Psoas muscle (tissue), 8 donors: ENCODE measurements around the gene TIGD3. TPM values are rescaled to one million over a fixed set of nuclear protein-coding genes. Genes with fewer than 3 reads are reported as not detected.
"Not testable (repeated sequence)": the region's sequence is repeated elsewhere in the genome, so short reads cannot be mapped to it uniquely, and the experiment has no call there.

ENCODE experiments used
- ATAC-seq, 4 donors: fragments of 200-7000 bp; cut with Tn5 transposase; one replicate each; pipeline ENCODE4 v1.9.1; 2020; ENCODE audit warnings: moderate library complexity in 3 of 4, mild to moderate bottlenecking in 2 of 4
- DNase-seq, 2 donors: peaks; one replicate each; pipeline ENCODE4 v3.0.0-alpha.2; 2020
- H3K27ac ChIP-seq: fragments of 200-600 bp; one replicate; pipeline ENCODE4 v1.8.0; 2022
- H3K27me3 ChIP-seq, 3 donors: fragments of 200-600 bp in 1 of 3; one replicate each; pipeline versions ENCODE4 v1.6.1 to v1.8.0; 2013 to 2022; ENCODE audit warnings: low read length in 2 of 3, mild to moderate bottlenecking in 2 of 3, moderate library complexity in 1 of 3; ENCODE audit not compliant: insufficient read depth in 3 of 3
- H3K36me3 ChIP-seq, 2 donors: fragments of 200-600 bp in 1 of 2; one replicate each; pipeline versions ENCODE4 v1.6.1 to v1.8.0; 2013 to 2022; ENCODE audit warnings: low read depth in 1 of 2, mild to moderate bottlenecking in 1 of 2, moderate library complexity in 1 of 2; ENCODE audit not compliant: insufficient read depth in 1 of 2
- H3K4me1 ChIP-seq: fragments of 200-600 bp; one replicate; pipeline ENCODE4 v1.8.0; 2022
- H3K4me3 ChIP-seq: fragments of 200-600 bp; one replicate; pipeline ENCODE4 v1.8.0; 2022; ENCODE audit warnings: mild to moderate bottlenecking
- H3K9me3 ChIP-seq: fragments of 200-600 bp; one replicate; pipeline ENCODE4 v1.8.0; 2022
- CTCF ChIP-seq: fragments of 200-600 bp; IDR thresholded peaks from one replicate; pipeline ENCODE4 v1.8.0; 2022; ENCODE audit warnings: antibody characterized with exemption
- WGBS, 3 donors: extraction: QIAGEN DNeasy Blood & Tissue Kit; methylation state at CpG; one replicate each; pipeline versions ENCODE4 v1.1.6 to v1.1.7; 2013; 5-methylcytosine and 5-hydroxymethylcytosine counted together
- intact Hi-C, 2 donors: fragments of 100-400 bp; cut with DNase I; formaldehyde crosslinking; loops; one replicate each; pipeline versions ENCODE4 v1.11.0 to v1.14.2; 2022
- polyA plus RNA-seq, 3 donors: library from polyadenylated mRNA; stranded (reverse); fragments of 200-250 nt; gene quantifications; one replicate each; pipeline ENCODE4 v1.2.3, GENCODE V29; 2013
- total RNA-seq, 4 donors: library from RNA; stranded (reverse); fragmentation: NEBNext Ultra II Directional in 2 of 4; extraction: Animal tissue kit (Norgen Biotek cat#: 25700) in 2 of 4; gene quantifications; one replicate each; pipeline versions ENCODE4 v1.2.1 to v1.2.4, GENCODE V29; 2021 to 2023
- donor health status: healthy with polysubstance abuse.
- donor health status: DM: no; HTN: no; CAD: no; lungs with moderate emphysema.
- donor health status: Bipolar disorder and iron deficiency.
- donor health status: healthy.
- donor health status: DM: yes; HTN: yes; CAD: no.
- donor health status: DM: no; HTN: no; CAD: no.
- donor health status: DM: no; HTN: no; CAD: no.
- donor health status: DM: yes; HTN: yes; CAD: no.

TIGD3 gene
- total and polyA plus RNA-seq, 7 donors: 0.05 to 0.25 (median 0.09) TPM; not detected in 3

GRCh38 chr11:65330544-65330943, 24.0 kb upstream of the TIGD3 start:
- intact Hi-C loops: no loop called here
- Histone ChIP-seq H3K4me3 (no peak overlapping the region), H3K27ac (no peak overlapping the region), H3K4me1 (peaks cover 19% of the 10 kb centered on the region), H3K9me3 (no peaks in the 10 kb centered on the region), H3K36me3 (no peaks in the 10 kb centered on the region), H3K27me3 (no peaks in the 10 kb centered on the region)
- DNase-seq (no peak), ATAC-seq (no peak)
- TF ChIP-seq CTCF: no peak
- 62 to 67% (median 63%) methylated on average over 7 of the region's 7 CpGs for WGBS, 3 donors

- DNase-seq, H3K27ac ChIP-seq, H3K4me3 ChIP-seq, intact Hi-C loops, ATAC-seq, H3K27me3 ChIP-seq, H3K9me3 ChIP-seq, H3K36me3 ChIP-seq: not testable (repeated sequence)
- 74 to 83% (median 80%) methylated on average over 9 of the region's 9 CpGs for WGBS, 3 donors
- peaks cover 19% of the 10 kb centered on the region for H3K4me1 ChIP-seq
Observed at GRCh38 chr11:65332591-65332990, 22.0 kb upstream of the TIGD3 start.

GRCh38 chr11:65334696-65335295, 19.8 kb upstream of the TIGD3 start:
- TF ChIP-seq CTCF: no peak
- DNase-seq (no peak), ATAC-seq (no peak)
- H3K9me3 ChIP-seq: no peaks in the 10 kb centered on the region
- no peaks in the 10 kb centered on the region for H3K27me3 ChIP-seq
- peak overlapping the region; percentile 76 for H3K4me3 ChIP-seq
- 17 to 20% (median 19%) methylated on average over 5 of the region's 5 CpGs for WGBS, 3 donors
- intact Hi-C loops: no loop called here
- peaks cover 4 to 13% of the 10 kb centered on the region in 2 donors for H3K36me3 ChIP-seq
- peak overlapping the region; percentile 78 for H3K27ac ChIP-seq
- peaks cover 24% of the 10 kb centered on the region for H3K4me1 ChIP-seq

GRCh38 chr11:65338676-65339075, 15.9 kb upstream of the TIGD3 start:
- Histone ChIP-seq H3K27me3 (no peaks in the 10 kb centered on the region), H3K27ac (no peak overlapping the region), H3K4me3 (no peak overlapping the region), H3K9me3 (no peaks in the 10 kb centered on the region), H3K4me1 (peaks cover 24% of the 10 kb centered on the region), H3K36me3 (peaks cover 8 to 52% of the 10 kb centered on the region in 2 donors)
- 67 to 86% (median 68%) methylated on average over 7 of the region's 7 CpGs for WGBS, 3 donors
- TF ChIP-seq CTCF: no peak
- DNase-seq (no peak), ATAC-seq (no peak)
- intact Hi-C loops: no loop called here

- no peak for TF ChIP-seq CTCF
- Histone ChIP-seq H3K4me1 (peaks cover 15% of the 10 kb centered on the region), H3K9me3 (no peaks in the 10 kb centered on the region), H3K27me3 (no peaks in the 10 kb centered on the region), H3K36me3 (peaks cover 14 to 67% of the 10 kb centered on the region in 2 donors), H3K4me3 (no peak overlapping the region), H3K27ac (no peak overlapping the region)
- 90 to 97% (median 92%) methylated on average over 11 of the region's 11 CpGs for WGBS, 3 donors
- intact Hi-C loops: no loop called here
- DNase-seq: no peak
- no peak for ATAC-seq
Observed at GRCh38 chr11:65340226-65340625, 14.3 kb upstream of the TIGD3 start.
